ENCODE results near the gene SLC16A12. TPM values are rescaled to one million over a fixed set of nuclear protein-coding genes. Genes with fewer than 3 reads are reported as not detected.
A peak's percentile ranks its signal among the peaks of the same experiment; 100 is the strongest.
"Not testable (repeated sequence)": the region's sequence is repeated elsewhere in the genome, so short reads cannot be mapped to it uniquely, and the experiment has no call there.

Gene SLC16A12
- total RNA-seq, 1 donor = under 0.01 TPM

GRCh38 chr10:89414879-89415821 is 120.2 kb downstream of the SLC16A12 start:
- Histone ChIP-seq H3K4me1 (ENCODE audit: insufficient read depth, low read length) (peaks cover 14% of the 10 kb centered on the region), H3K27me3 (ENCODE audit: insufficient read depth, low read length) (no peaks in the 10 kb centered on the region), H3K36me3 (ENCODE audit: insufficient read depth, low read length) (peaks cover 13% of the 10 kb centered on the region), H3K4me3 (ENCODE audit: insufficient read depth, low read length) (peak overlapping the region; percentile 90), H3K4me2 (ENCODE audit: insufficient read depth, low read length) (peak overlapping the region; percentile 86), H3K9me3 (ENCODE audit: low read depth, low read length) (no peaks in the 10 kb centered on the region), H3K79me2 (ENCODE audit: insufficient read depth, low read length) (peaks cover 40% of the 10 kb centered on the region), H4K20me1 (ENCODE audit: insufficient read depth, low read length) (no peaks in the 10 kb centered on the region), H2AFZ (ENCODE audit: low read length) (peak overlapping the region; percentile 97), H3K27ac (ENCODE audit: low read depth, low read length) (peak overlapping the region; percentile 86)
- peak; percentile 87 for DNase-seq (ENCODE audit: insufficient read length, low spot score, missing footprints)
- TF ChIP-seq, protein P1, sequence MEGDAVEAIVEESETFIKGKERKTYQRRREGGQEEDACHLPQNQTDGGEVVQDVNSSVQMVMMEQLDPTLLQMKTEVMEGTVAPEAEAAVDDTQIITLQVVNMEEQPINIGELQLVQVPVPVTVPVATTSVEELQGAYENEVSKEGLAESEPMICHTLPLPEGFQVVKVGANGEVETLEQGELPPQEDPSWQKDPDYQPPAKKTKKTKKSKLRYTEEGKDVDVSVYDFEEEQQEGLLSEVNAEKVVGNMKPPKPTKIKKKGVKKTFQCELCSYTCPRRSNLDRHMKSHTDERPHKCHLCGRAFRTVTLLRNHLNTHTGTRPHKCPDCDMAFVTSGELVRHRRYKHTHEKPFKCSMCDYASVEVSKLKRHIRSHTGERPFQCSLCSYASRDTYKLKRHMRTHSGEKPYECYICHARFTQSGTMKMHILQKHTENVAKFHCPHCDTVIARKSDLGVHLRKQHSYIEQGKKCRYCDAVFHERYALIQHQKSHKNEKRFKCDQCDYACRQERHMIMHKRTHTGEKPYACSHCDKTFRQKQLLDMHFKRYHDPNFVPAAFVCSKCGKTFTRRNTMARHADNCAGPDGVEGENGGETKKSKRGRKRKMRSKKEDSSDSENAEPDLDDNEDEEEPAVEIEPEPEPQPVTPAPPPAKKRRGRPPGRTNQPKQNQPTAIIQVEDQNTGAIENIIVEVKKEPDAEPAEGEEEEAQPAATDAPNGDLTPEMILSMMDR (IDR thresholded peaks at IDR 0.05; ENCODE audit: extremely low read depth, low read depth, low read length) = no peak

- H3K9me3 ChIP-seq (ENCODE audit: low read depth, low read length) = no peaks in the 10 kb centered on the region
- no peaks in the 10 kb centered on the region for H3K27me3 ChIP-seq (ENCODE audit: insufficient read depth, low read length)
- peak within 1 kb of the TSS; percentile 86 for H3K27ac ChIP-seq (ENCODE audit: low read depth, low read length)
- H3K36me3 ChIP-seq (ENCODE audit: insufficient read depth, low read length) = peaks cover 13% of the 10 kb centered on the region
- TF ChIP-seq, protein P1 (IDR thresholded peaks at IDR 0.05; ENCODE audit: extremely low read depth, low read depth, low read length) = no peak
- peak within 1 kb of the TSS; percentile 86 for H3K4me2 ChIP-seq (ENCODE audit: insufficient read depth, low read length)
- peaks cover 11% of the 10 kb centered on the region for H3K4me1 ChIP-seq (ENCODE audit: insufficient read depth, low read length)
- H3K4me3 ChIP-seq (ENCODE audit: insufficient read depth, low read length) = peak within 1 kb of the TSS; percentile 90
- H4K20me1 ChIP-seq (ENCODE audit: insufficient read depth, low read length) = no peaks in the 10 kb centered on the region
- peak within 1 kb of the TSS; percentile 97 for H2AFZ ChIP-seq (ENCODE audit: low read length)
- peaks cover 40% of the 10 kb centered on the region for H3K79me2 ChIP-seq (ENCODE audit: insufficient read depth, low read length)
- peak; percentile 92 for DNase-seq (ENCODE audit: insufficient read length, low spot score, missing footprints)
These were observed 121.1 kb downstream of the SLC16A12 start, which contains the start of gene IFIT5 for GRCh38 chr10:89414146-89414878. Gene IFIT5, plus strand, starts transcription at chr10:89414568. Its CDS starts 231 bp downstream, at chr10:89414799.

DNA sequence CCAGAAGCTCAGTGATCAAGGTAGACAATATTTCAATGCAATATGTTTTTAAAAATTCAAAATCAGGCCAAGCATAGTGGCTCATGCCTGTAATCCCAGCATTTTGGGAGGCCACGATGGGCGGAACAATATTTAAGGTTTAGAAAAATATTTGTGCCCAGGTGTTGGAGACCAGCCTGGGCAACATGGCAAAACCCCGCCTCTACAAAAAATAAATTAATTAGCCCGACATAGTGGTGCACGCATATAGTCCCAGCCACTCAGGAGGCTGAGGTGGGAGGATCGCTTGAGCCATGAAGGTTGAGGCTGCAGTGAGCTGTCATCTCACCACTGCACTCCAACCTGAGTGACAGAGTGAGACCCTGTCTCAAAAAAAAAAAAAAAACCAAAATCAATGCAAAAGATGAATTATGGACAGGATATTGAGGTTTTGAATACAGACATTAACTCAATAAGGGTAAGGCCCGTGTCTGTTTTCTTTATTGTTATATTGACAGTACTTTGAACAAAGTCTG is 121.9 kb downstream of the SLC16A12 start:
- Histone ChIP-seq H2AFZ (ENCODE audit: low read length) (peak overlapping the region; percentile 97), H3K4me1 (ENCODE audit: insufficient read depth, low read length) (peaks cover 9% of the 10 kb centered on the region), H3K9me3 (ENCODE audit: low read depth, low read length) (no peaks in the 10 kb centered on the region), H3K27ac (ENCODE audit: low read depth, low read length) (peak overlapping the region; percentile 86), H3K4me3 (ENCODE audit: insufficient read depth, low read length) (peak overlapping the region; percentile 90), H3K4me2 (ENCODE audit: insufficient read depth, low read length) (peak overlapping the region; percentile 86), H4K20me1 (ENCODE audit: insufficient read depth, low read length) (no peaks in the 10 kb centered on the region), H3K79me2 (ENCODE audit: insufficient read depth, low read length) (peaks cover 40% of the 10 kb centered on the region), H3K36me3 (ENCODE audit: insufficient read depth, low read length) (peaks cover 13% of the 10 kb centered on the region), H3K27me3 (ENCODE audit: insufficient read depth, low read length) (no peaks in the 10 kb centered on the region)
- TF ChIP-seq, protein P1 (IDR thresholded peaks at IDR 0.05; ENCODE audit: extremely low read depth, low read depth, low read length) = no peak
- DNase-seq (ENCODE audit: insufficient read length, low spot score, missing footprints) = no peak

GRCh38 chr10:89412276-89412675 is 123.1 kb downstream of the SLC16A12 start:
- H3K27ac ChIP-seq (ENCODE audit: low read depth, low read length); H3K4me2 ChIP-seq (ENCODE audit: insufficient read depth, low read length); H3K27me3 ChIP-seq (ENCODE audit: insufficient read depth, low read length); DNase-seq (ENCODE audit: insufficient read length, low spot score, missing footprints); H4K20me1 ChIP-seq (ENCODE audit: insufficient read depth, low read length); H3K4me3 ChIP-seq (ENCODE audit: insufficient read depth, low read length); H3K36me3 ChIP-seq (ENCODE audit: insufficient read depth, low read length); H2AFZ ChIP-seq (ENCODE audit: low read length); H3K4me1 ChIP-seq (ENCODE audit: insufficient read depth, low read length); H3K9me3 ChIP-seq (ENCODE audit: low read depth, low read length): not testable (repeated sequence)
- H3K79me2 ChIP-seq (ENCODE audit: insufficient read depth, low read length) = peaks cover 29% of the 10 kb centered on the region

- not testable (repeated sequence) for DNase-seq (ENCODE audit: insufficient read length, low spot score, missing footprints); H4K20me1 ChIP-seq (ENCODE audit: insufficient read depth, low read length); H3K27me3 ChIP-seq (ENCODE audit: insufficient read depth, low read length); H3K4me2 ChIP-seq (ENCODE audit: insufficient read depth, low read length); H3K27ac ChIP-seq (ENCODE audit: low read depth, low read length); H3K4me1 ChIP-seq (ENCODE audit: insufficient read depth, low read length); H3K36me3 ChIP-seq (ENCODE audit: insufficient read depth, low read length); H3K4me3 ChIP-seq (ENCODE audit: insufficient read depth, low read length); H2AFZ ChIP-seq (ENCODE audit: low read length); H3K9me3 ChIP-seq (ENCODE audit: low read depth, low read length)
- H3K79me2 ChIP-seq (ENCODE audit: insufficient read depth, low read length) = peaks cover 21% of the 10 kb centered on the region
These were observed 124.3 kb downstream of the SLC16A12 start for GRCh38 chr10:89411135-89411534.

- not testable (repeated sequence) for H4K20me1 ChIP-seq (ENCODE audit: insufficient read depth, low read length); H3K36me3 ChIP-seq (ENCODE audit: insufficient read depth, low read length); H3K4me2 ChIP-seq (ENCODE audit: insufficient read depth, low read length); DNase-seq (ENCODE audit: insufficient read length, low spot score, missing footprints); H3K9me3 ChIP-seq (ENCODE audit: low read depth, low read length); H3K4me3 ChIP-seq (ENCODE audit: insufficient read depth, low read length); H3K4me1 ChIP-seq (ENCODE audit: insufficient read depth, low read length); H2AFZ ChIP-seq (ENCODE audit: low read length); H3K27ac ChIP-seq (ENCODE audit: low read depth, low read length); H3K27me3 ChIP-seq (ENCODE audit: insufficient read depth, low read length)
- peaks cover 15% of the 10 kb centered on the region for H3K79me2 ChIP-seq (ENCODE audit: insufficient read depth, low read length)
These were observed 124.8 kb downstream of the SLC16A12 start for GRCh38 chr10:89410551-89410950.

Measured in osteoblast (primary cell).